Urothelium cell line (cell line): Measurements from ENCODE around the gene MOSPD2.

Experiments used
- DNase-seq: peaks from one replicate; pipeline ENCODE4 v3.0.0; 2011; ENCODE audit warnings: low spot score, mixed read lengths
- FAIRE-seq: peaks from 2 replicates; lab custom pipeline; 2011; peaks lifted over from hg19 to GRCh38; lab: Jason Lieb, UNC

Gene MOSPD2

GRCh38 chrX:14872851-14873675 lies at the start of gene MOSPD2, which contains the start of gene FANCB:
Gene MOSPD2, plus strand, starts transcription at chrX:14873421. Its CDS starts 108 bp downstream, at chrX:14873529.
Gene FANCB, minus strand, starts transcription at chrX:14873069. Its CDS starts 7,559 bp downstream, at chrX:14865510.
- FAIRE-seq (no peak), DNase-seq (peak; percentile 79)

- DNase-seq: no peak
- FAIRE-seq: no peak
Observed at GRCh38 chrX:14825851-14826250, 47.4 kb upstream of the MOSPD2 start.

GRCh38 chrX:14826319-14826718 lies 46.9 kb upstream of the MOSPD2 start:
- FAIRE-seq: no peak
- DNase-seq: no peak

GRCh38 chrX:14829643-14830042 lies 43.6 kb upstream of the MOSPD2 start:
- FAIRE-seq: no peak
- DNase-seq: no peak

GRCh38 chrX:14832151-14832550 lies 41.1 kb upstream of the MOSPD2 start:
- DNase-seq (peak; percentile 2), FAIRE-seq (no peak)

- FAIRE-seq (no peak), DNase-seq (no peak)
Observed at GRCh38 chrX:14832586-14832985, 40.6 kb upstream of the MOSPD2 start.

GRCh38 chrX:14837155-14837554 lies 36.1 kb upstream of the MOSPD2 start:
- FAIRE-seq: no peak

GRCh38 chrX:14843666-14844065 lies 29.6 kb upstream of the MOSPD2 start:
- no peak for DNase-seq
- no peak for FAIRE-seq

More at GRCh38 chrX:14837155-14837554, 36.1 kb upstream of the MOSPD2 start:
- DNase-seq: no peak

- no peak for FAIRE-seq
Observed at GRCh38 chrX:14851526-14851925, 21.7 kb upstream of the MOSPD2 start.

GRCh38 chrX:14864631-14865030 lies 8.6 kb upstream of the MOSPD2 start:
- DNase-seq: no peak
- no peak for FAIRE-seq

More at GRCh38 chrX:14851526-14851925, 21.7 kb upstream of the MOSPD2 start:
- no peak for DNase-seq

GRCh38 chrX:14865201-14865600 lies 8.0 kb upstream of the MOSPD2 start:
- DNase-seq (no peak), FAIRE-seq (no peak)

GRCh38 chrX:14871767-14872166 lies 1.5 kb upstream of the MOSPD2 start:
- DNase-seq (no peak), FAIRE-seq (no peak)

- no peak for FAIRE-seq
- no peak for DNase-seq
Observed at GRCh38 chrX:14872355-14872754, 866 bp upstream of the MOSPD2 start.

GRCh38 chrX:14873676-14874049 lies 442 bp downstream of the MOSPD2 start:
- no peak for DNase-seq
- FAIRE-seq: no peak

- no peak for DNase-seq
- FAIRE-seq: no peak
Observed at GRCh38 chrX:14875624-14876023, 2.4 kb downstream of the MOSPD2 start.

- DNase-seq (no peak), FAIRE-seq (no peak)
Observed at GRCh38 chrX:14883826-14884225, 10.6 kb downstream of the MOSPD2 start.

GRCh38 chrX:14884714-14885113 lies 11.5 kb downstream of the MOSPD2 start:
- DNase-seq: no peak
- no peak for FAIRE-seq

- DNase-seq (no peak), FAIRE-seq (no peak)
Observed at GRCh38 chrX:14886252-14886651, 13.0 kb downstream of the MOSPD2 start.

GRCh38 chrX:14896273-14896672 lies 23.1 kb downstream of the MOSPD2 start:
- DNase-seq (no peak), FAIRE-seq (no peak)

- DNase-seq (no peak), FAIRE-seq (no peak)
Observed at GRCh38 chrX:14897042-14897441, 23.8 kb downstream of the MOSPD2 start.

GRCh38 chrX:14899607-14900006 lies 26.4 kb downstream of the MOSPD2 start:
- DNase-seq (peak; percentile 7), FAIRE-seq (no peak)

- FAIRE-seq (no peak), DNase-seq (no peak)
Observed at GRCh38 chrX:14902537-14902936, 29.3 kb downstream of the MOSPD2 start.

- DNase-seq: no peak
- FAIRE-seq: no peak
Observed at GRCh38 chrX:14903891-14904290, 30.7 kb downstream of the MOSPD2 start.
